Endothelial cell of umbilical vein (primary cell): Measurements from ENCODE around the gene ANO1. TPM values are rescaled to one million over a fixed set of nuclear protein-coding genes. Genes with fewer than 3 reads are reported as not detected.

Experiments used
- BruUV-seq: library from RNA; stranded (reverse); fragments of 400-500 nt; replicated peaks from 2 replicates; lab custom pipeline; 2021; lab: Mats Ljungman, UMichigan
- CTCF ChIA-PET: fragments of 300-600, 350-600 bp; sonication (Branson Sonifier 250); formaldehyde crosslinking; loops from one replicate; lab custom pipeline; 2021; ENCODE audit warnings: antibody characterized with exemption, inconsistent platforms; lab: Charles Lee
- POLR2A ChIA-PET: fragments of 300-600, 350-600 bp; sonication (Branson Sonifier 250); formaldehyde crosslinking; loops from one replicate; lab custom pipeline; 2021; ENCODE audit warnings: antibody characterized with exemption, inconsistent platforms; lab: Charles Lee
- DNase-seq: peaks from one replicate; pipeline ENCODE4 v3.0.0-alpha.2; 2011; ENCODE audit warnings: low read depth, low spot score
- FAIRE-seq: peaks from 2 replicates; lab custom pipeline; 2011; peaks lifted over from hg19 to GRCh38; lab: Jason Lieb, UNC
- H2AFZ ChIP-seq: 2 replicates; pipeline ENCODE4 v1.6.0; 2012; ENCODE audit warnings: low read depth, low read length, control low read depth, inconsistent platforms
- H3K27ac ChIP-seq: 2 replicates; pipeline ENCODE4 v1.5.1; 2011; ENCODE audit warnings: low read depth, mild to moderate bottlenecking, control low read depth, low read length, moderate library complexity; ENCODE audit not compliant: insufficient read depth
- H3K27me3 ChIP-seq, 2 experiments: 2 replicates each; pipeline versions ENCODE4 v1.6.0 to v1.6.1; 2011; ENCODE audit warnings: low read length in 2 of 2, mixed read lengths in 1 of 2; ENCODE audit not compliant: control insufficient read depth in 2 of 2, insufficient read depth in 2 of 2
- H3K36me3 ChIP-seq, 2 experiments: 2 replicates in 1 of 2; 3 replicates in 1 of 2; pipeline ENCODE4 v1.5.1; 2011; ENCODE audit warnings: low read length in 2 of 2, mild to moderate bottlenecking in 1 of 2, moderate library complexity in 1 of 2; ENCODE audit not compliant: control insufficient read depth in 2 of 2, insufficient read depth in 2 of 2; ENCODE audit errors: extremely low read depth in 1 of 2
- H3K4me1 ChIP-seq: 3 replicates; pipeline ENCODE4 v1.5.1; 2011; ENCODE audit warnings: mild to moderate bottlenecking, low read length; ENCODE audit not compliant: control insufficient read depth, insufficient read depth; ENCODE audit errors: extremely low read depth
- H3K4me2 ChIP-seq: 2 replicates; pipeline ENCODE4 v1.6.1; 2011; ENCODE audit warnings: low read length, control low read depth, mixed read lengths; ENCODE audit not compliant: insufficient read depth
- H3K4me3 ChIP-seq, 3 experiments: fragments of 200-600 bp in 1 of 3; sonication (generic), shearing (Covaris generic) in 1 of 3; replicated peaks in 1 of 3; 2 replicates each; pipeline ENCODE4 v1.5.1; 2011 to 2016; ENCODE audit warnings: control low read depth in 3 of 3, low read length in 3 of 3, mild to moderate bottlenecking in 2 of 3, inconsistent platforms in 1 of 3, low read depth in 1 of 3, moderate library complexity in 1 of 3; ENCODE audit not compliant: insufficient read depth in 1 of 3
- H3K79me2 ChIP-seq: 2 replicates; pipeline ENCODE4 v1.6.0; 2012; ENCODE audit warnings: low read length, inconsistent platforms; ENCODE audit not compliant: control insufficient read depth, insufficient read depth
- H3K9ac ChIP-seq: replicated peaks from 2 replicates; pipeline ENCODE3; 2011; ENCODE audit warnings: low read length, control low read depth; ENCODE audit not compliant: insufficient read depth; ENCODE audit errors: extremely low read depth
- H3K9me1 ChIP-seq: replicated peaks from 3 replicates; pipeline ENCODE4 v1.6.0; 2011; ENCODE audit warnings: mild to moderate bottlenecking, low read length; ENCODE audit not compliant: control insufficient read depth, insufficient read depth; ENCODE audit errors: extremely low read depth
- H3K9me3 ChIP-seq: replicated peaks from 2 replicates; pipeline ENCODE4 v1.5.1; 2012; ENCODE audit warnings: low read length, inconsistent platforms; ENCODE audit not compliant: control insufficient read depth, insufficient read depth
- H4K20me1 ChIP-seq: replicated peaks from 2 replicates; pipeline ENCODE3; 2011; ENCODE audit warnings: mild to moderate bottlenecking, low read length; ENCODE audit not compliant: control insufficient read depth, insufficient read depth; ENCODE audit errors: extremely low read depth
- CTCF ChIP-seq, 2 donors: IDR thresholded peaks; 1 replicate in 1 of 2; 2 replicates in 1 of 2; pipeline ENCODE4 v1.5.1; 2011; ENCODE audit warnings: low read length in 2 of 2, mild to moderate bottlenecking in 2 of 2, moderate library complexity in 2 of 2, control low read depth in 1 of 2, inconsistent platforms in 1 of 2, low read depth in 1 of 2; ENCODE audit not compliant: insufficient read depth in 1 of 2; ENCODE audit errors: extremely low read depth in 1 of 2
- EZH2 ChIP-seq: IDR thresholded peaks from 2 replicates; pipeline ENCODE4 v1.6.1; 2012; ENCODE audit warnings: borderline replicate concordance, low read depth, mild to moderate bottlenecking, moderate library complexity, low read length, inconsistent platforms; ENCODE audit not compliant: severe bottlenecking
- FOS ChIP-seq: IDR thresholded peaks from 2 replicates; pipeline ENCODE4 v1.6.1; 2011; ENCODE audit warnings: mild to moderate bottlenecking, low read length, moderate library complexity, borderline replicate concordance; ENCODE audit not compliant: insufficient read depth
- GATA2 ChIP-seq: IDR thresholded peaks from 2 replicates; pipeline ENCODE4 v1.7.0; 2011; ENCODE audit warnings: low read depth, mild to moderate bottlenecking, moderate library complexity, mixed read lengths, low read length; ENCODE audit not compliant: insufficient read length, insufficient read depth
- JUN ChIP-seq: IDR thresholded peaks from 2 replicates; pipeline ENCODE4 v1.6.1; 2011; ENCODE audit warnings: borderline replicate concordance, low read depth; ENCODE audit not compliant: insufficient read length, insufficient read depth
- MAX ChIP-seq: IDR thresholded peaks from 2 replicates; pipeline ENCODE4 v1.6.1; 2011; ENCODE audit not compliant: insufficient read depth, insufficient read length
- MYC ChIP-seq: IDR thresholded peaks from one replicate; pipeline ENCODE4 v1.6.1; 2011; ENCODE audit warnings: mild to moderate bottlenecking, low read depth, low read length
- POLR2A ChIP-seq: IDR thresholded peaks from 2 replicates; pipeline ENCODE4 v1.6.1; 2012; ENCODE audit warnings: low read depth, mild to moderate bottlenecking, control low read depth, low read length
- POLR2AphosphoS5 ChIP-seq: IDR thresholded peaks from 2 replicates; pipeline ENCODE4 v1.6.1; 2012; ENCODE audit warnings: low read depth, mild to moderate bottlenecking, control low read depth, low read length, moderate library complexity; ENCODE audit not compliant: insufficient read depth
- dilution Hi-C: fragments of 300-500 bp; cut with MboI; formaldehyde crosslinking; loops from one replicate; pipeline ENCODE4 v1.15.0; 2019; ENCODE audit warnings: low sequenced_read_pairs; ENCODE audit not compliant: extremely low pct_ligation_motif_present
- intact Hi-C: fragments of 100-400 bp; cut with micrococcal nuclease; formaldehyde crosslinking; loops from one replicate; pipeline ENCODE4 v1.10.0; 2022
- polyA plus RNA-seq, 4 experiments: library from polyadenylated mRNA; depleted of rRNA in 3 of 4; stranded (reverse) in 3 of 4; unstranded in 1 of 4; fragments of >200 nt; gene quantifications; 2 replicates each; pipeline versions ENCODE4 v1.2.1 to v1.2.3, GENCODE V29; 2011 to 2012; ENCODE audit warnings: missing spikeins in 1 of 4
- total RNA-seq: library from RNA; stranded (reverse); gene quantifications from 2 replicates; pipeline ENCODE4 v1.2.3, GENCODE V29; 2021

ANO1 gene
- total and polyA plus RNA-seq, 2 donors (not counting 3 experiments of a cell fraction or from before 2014, with no cell fraction given): 0.03 to 0.40 TPM

GRCh38 chr11:70134490-70134889, 56.4 kb downstream of the ANO1 start:
- Histone ChIP-seq H3K9me3 (no peaks in the 10 kb centered on the region), H3K27me3 (no peaks in the 10 kb centered on the region), H3K4me3 (no peak overlapping the region), H2AFZ (no peak overlapping the region), H3K9me1 (no peaks in the 10 kb centered on the region), H3K9ac (no peak overlapping the region), H3K79me2 (no peaks in the 10 kb centered on the region), H3K4me2 (no peak overlapping the region), H3K4me1 (no peaks in the 10 kb centered on the region), H3K36me3 (no peaks in the 10 kb centered on the region), H3K27ac (no peak overlapping the region), H4K20me1 (no peaks in the 10 kb centered on the region)
- FAIRE-seq (no peak), DNase-seq (no peak)
- POLR2A ChIA-PET: no interaction called here
- intact Hi-C loops (no loop called here), dilution Hi-C loops (no loop called here)
- peak; percentile 39 for TF ChIP-seq MAX
- TF ChIP-seq FOS: no peak
- CTCF ChIA-PET: no interaction called here
- no TSS peak for BruUV-seq

GRCh38 chr11:70135142-70135541, 57.0 kb downstream of the ANO1 start:
- POLR2A ChIA-PET: no interaction called here
- BruUV-seq: no TSS peak
- CTCF ChIA-PET: no interaction called here
- no peak overlapping the region for H3K4me3 ChIP-seq
- no peaks in the 10 kb centered on the region for H3K9me1 ChIP-seq
- no peak for FAIRE-seq
- no peak overlapping the region for H2AFZ ChIP-seq
- no peak overlapping the region for H3K9ac ChIP-seq
- H3K79me2 ChIP-seq: no peaks in the 10 kb centered on the region
- no peaks in the 10 kb centered on the region for H3K36me3 ChIP-seq
- TF ChIP-seq EZH2 (no peak), MAX (no peak), POLR2AphosphoS5 (no peak), MYC (no peak), GATA2 (no peak), JUN (no peak), CTCF (IDR thresholded peaks at IDR 0.05; ENCODE audit: extremely low read depth in 1 of 2, insufficient read depth in 1 of 2, low read depth in 1 of 2, low read length in 2 of 2) (no peak), FOS (no peak), POLR2A (no peak)
- H3K4me1 ChIP-seq: no peaks in the 10 kb centered on the region
- no peaks in the 10 kb centered on the region for H3K27me3 ChIP-seq
- no peak overlapping the region for H3K27ac ChIP-seq
- no peaks in the 10 kb centered on the region for H3K9me3 ChIP-seq
- no peak overlapping the region for H3K4me2 ChIP-seq
- intact Hi-C loops: no loop called here
- H4K20me1 ChIP-seq: no peaks in the 10 kb centered on the region
- dilution Hi-C loops: no loop called here
- DNase-seq: no peak
